Heart left ventricle (tissue), 16 donors: ENCODE results near the gene PLEKHG4. TPM values are rescaled to one million over a fixed set of nuclear protein-coding genes. Genes with fewer than 3 reads are reported as not detected.

Source experiments
- ATAC-seq, 4 donors: fragments of 200-7000 bp; cut with Tn5 transposase; one replicate each; pipeline ENCODE4 v1.9.1; 2020 to 2022; ENCODE audit warnings: moderate library complexity in 4 of 4, mild to moderate bottlenecking in 3 of 4, moderate number of reproducible peaks in 1 of 4
- DNase-seq, 5 donors: peaks; one replicate each; pipeline ENCODE4 v3.0.0-alpha.2; 2020
- H3K27ac ChIP-seq, 12 donors: fragments of 200-600 bp; sonication (generic) in 4 of 12; one replicate each; pipeline versions ENCODE4 v1.5.0 to v1.8.0; 2016 to 2022; ENCODE audit warnings: mild to moderate bottlenecking in 2 of 12
- H3K27me3 ChIP-seq, 9 donors: fragments of 200-600 bp; sonication (generic) in 2 of 9; one replicate each; pipeline versions ENCODE4 v1.5.1 to v1.8.0; 2016 to 2022; ENCODE audit warnings: mild to moderate bottlenecking in 3 of 9
- H3K36me3 ChIP-seq, 9 donors: fragments of 200-600 bp; sonication (generic) in 2 of 9; one replicate each; pipeline versions ENCODE4 v1.5.0 to v1.8.0; 2018 to 2022; ENCODE audit warnings: mild to moderate bottlenecking in 2 of 9
- H3K4me1 ChIP-seq, 12 donors: fragments of 200-600 bp; sonication (generic) in 4 of 12; one replicate each; pipeline versions ENCODE4 v1.5.0 to v1.8.0; 2016 to 2022; ENCODE audit warnings: mild to moderate bottlenecking in 3 of 12
- H3K4me3 ChIP-seq, 12 donors: fragments of 200-600 bp; sonication (generic) in 4 of 12; one replicate each; pipeline versions ENCODE4 v1.5.0 to v1.8.0; 2017 to 2022; ENCODE audit warnings: mild to moderate bottlenecking in 9 of 12, moderate library complexity in 4 of 12
- H3K9me3 ChIP-seq, 12 donors: fragments of 200-600 bp; sonication (generic) in 4 of 12; one replicate each; pipeline versions ENCODE4 v1.5.0 to v1.8.0; 2016 to 2022; ENCODE audit warnings: mild to moderate bottlenecking in 1 of 12
- POLR2A ChIP-seq, 2 donors: fragments of 450-650 bp; IDR thresholded peaks; one replicate each; pipeline ENCODE4 v1.6.1; 2017; ENCODE audit warnings: antibody characterized with exemption in 2 of 2, mild to moderate bottlenecking in 2 of 2, moderate library complexity in 2 of 2
- WGBS, 4 donors: extraction: QIAGEN DNeasy Blood & Tissue Kit in 2 of 4; methylation state at CpG; one replicate each; pipeline versions ENCODE4 v1.1.5 to v1.1.7; 2013 to 2018; 5-methylcytosine and 5-hydroxymethylcytosine counted together
- intact Hi-C, 10 donors: fragments of 100-400 bp; cut with DNase I; formaldehyde crosslinking; loops; one replicate each; pipeline versions ENCODE4 v1.11.1 to v1.14.2; 2022
- polyA plus RNA-seq, 2 donors: library from polyadenylated mRNA; stranded (reverse); fragments of 200-250 nt; gene quantifications; one replicate each; pipeline ENCODE4 v1.2.3, GENCODE V29; 2013
- total RNA-seq, 9 donors: library from RNA; depleted of rRNA in 2 of 9; stranded (reverse); fragments of >200 nt in 2 of 9; fragmentation: NEBNext Ultra II Directional in 3 of 9; extraction: Animal tissue kit (Norgen Biotek cat#: 25700) in 3 of 9; gene quantifications; one replicate each; pipeline versions ENCODE4 v1.1.0 to v1.2.4, GENCODE V29; 2016 to 2023
- TF ChIP-seq, protein P1 (sequence below), 12 donors: fragments of 200-600 bp; sonication (generic) in 4 of 12; IDR thresholded peaks; one replicate each; pipeline versions ENCODE4 v1.5.0 to v1.8.0; 2018 to 2022; ENCODE audit warnings: antibody characterized with exemption in 12 of 12, mild to moderate bottlenecking in 5 of 12
- donor health status: ischemic (EF 13 %, LVEDD 7.1; RV severe dilation, severe dysfunction).
- donor health status: healthy with polysubstance abuse.
- donor health status: DM: no; HTN: yes; CAD: no.
- donor health status: DM: no; HTN: no; CAD: no.
- donor health status: ischemic (EF 25% LVEDD 6.9; RV normal size, moderate dysfunction).
- donor health status: ischemic (EF 25% LVEDD 5.7; RV mildly dilated, moderate dysfunction).
- donor health status: healthy.
- donor health status: DM: yes; HTN: yes; CAD: no.
- donor health status: ischemic (EF 35%, LVEDD 5.7; RV mildly dilated, moderate dysfunction).
- donor health status: nonischemic (EF 11% LVEDD 7.7; RV severe dilation, severe dysfunction).
- donor health status: DM: yes; HTN: yes; CAD: no.
- donor health status: PGD.
- donor health status: ischemic (EF 29% LVEDD 5.4; RV normal size, mild dysfunction).
- donor health status: nonischemic (EF 23%, LVEDD 6.1; RV moderate dilation, normal function).

PLEKHG4 gene
- total and polyA plus RNA-seq, 11 donors, result 0.44 to 4.0 (median 1.2) TPM

DNA sequence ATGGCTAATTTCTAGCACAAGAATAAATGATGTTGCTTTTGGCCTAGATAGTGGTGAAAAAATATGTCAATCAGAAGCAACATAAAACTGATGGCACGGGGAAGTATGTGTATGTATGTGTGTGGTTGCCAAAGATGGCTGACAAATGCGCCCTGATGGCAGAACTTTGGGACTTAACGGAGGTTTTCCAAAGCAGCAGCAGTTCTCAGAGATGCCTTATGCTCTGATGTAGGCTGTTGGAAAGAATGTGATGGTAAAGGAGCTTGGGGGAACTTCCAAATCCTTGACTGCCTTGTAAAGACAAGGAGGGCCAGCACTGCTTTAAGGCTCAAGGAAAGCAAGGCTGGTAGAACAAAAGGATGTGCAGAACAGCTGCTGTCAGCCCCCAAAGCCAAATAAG is 31.2 kb downstream of the PLEKHG4 start:
- no peak overlapping the region for H3K27ac ChIP-seq
- ATAC-seq (no peak), DNase-seq (no peak)
- no peak overlapping the region for H3K4me3 ChIP-seq
- TF ChIP-seq, protein P1, sequence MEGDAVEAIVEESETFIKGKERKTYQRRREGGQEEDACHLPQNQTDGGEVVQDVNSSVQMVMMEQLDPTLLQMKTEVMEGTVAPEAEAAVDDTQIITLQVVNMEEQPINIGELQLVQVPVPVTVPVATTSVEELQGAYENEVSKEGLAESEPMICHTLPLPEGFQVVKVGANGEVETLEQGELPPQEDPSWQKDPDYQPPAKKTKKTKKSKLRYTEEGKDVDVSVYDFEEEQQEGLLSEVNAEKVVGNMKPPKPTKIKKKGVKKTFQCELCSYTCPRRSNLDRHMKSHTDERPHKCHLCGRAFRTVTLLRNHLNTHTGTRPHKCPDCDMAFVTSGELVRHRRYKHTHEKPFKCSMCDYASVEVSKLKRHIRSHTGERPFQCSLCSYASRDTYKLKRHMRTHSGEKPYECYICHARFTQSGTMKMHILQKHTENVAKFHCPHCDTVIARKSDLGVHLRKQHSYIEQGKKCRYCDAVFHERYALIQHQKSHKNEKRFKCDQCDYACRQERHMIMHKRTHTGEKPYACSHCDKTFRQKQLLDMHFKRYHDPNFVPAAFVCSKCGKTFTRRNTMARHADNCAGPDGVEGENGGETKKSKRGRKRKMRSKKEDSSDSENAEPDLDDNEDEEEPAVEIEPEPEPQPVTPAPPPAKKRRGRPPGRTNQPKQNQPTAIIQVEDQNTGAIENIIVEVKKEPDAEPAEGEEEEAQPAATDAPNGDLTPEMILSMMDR (IDR thresholded peaks at IDR 0.05), result no peak
- TF ChIP-seq POLR2A (IDR thresholded peaks at IDR 0.05), result no peak
- H3K9me3 ChIP-seq, result no peaks in the 10 kb centered on the region
- 90 to 96% (median 92%) methylated on average over 3 of the region's 3 CpGs for WGBS, 4 donors
- no peaks in the 10 kb centered on the region for H3K27me3 ChIP-seq
- intact Hi-C loops, result no loop called here
- H3K36me3 ChIP-seq, result no peaks in the 10 kb centered on the region
- peaks cover 0 to 9% (median 0%) of the 10 kb centered on the region in 12 donors for H3K4me1 ChIP-seq

DNA sequence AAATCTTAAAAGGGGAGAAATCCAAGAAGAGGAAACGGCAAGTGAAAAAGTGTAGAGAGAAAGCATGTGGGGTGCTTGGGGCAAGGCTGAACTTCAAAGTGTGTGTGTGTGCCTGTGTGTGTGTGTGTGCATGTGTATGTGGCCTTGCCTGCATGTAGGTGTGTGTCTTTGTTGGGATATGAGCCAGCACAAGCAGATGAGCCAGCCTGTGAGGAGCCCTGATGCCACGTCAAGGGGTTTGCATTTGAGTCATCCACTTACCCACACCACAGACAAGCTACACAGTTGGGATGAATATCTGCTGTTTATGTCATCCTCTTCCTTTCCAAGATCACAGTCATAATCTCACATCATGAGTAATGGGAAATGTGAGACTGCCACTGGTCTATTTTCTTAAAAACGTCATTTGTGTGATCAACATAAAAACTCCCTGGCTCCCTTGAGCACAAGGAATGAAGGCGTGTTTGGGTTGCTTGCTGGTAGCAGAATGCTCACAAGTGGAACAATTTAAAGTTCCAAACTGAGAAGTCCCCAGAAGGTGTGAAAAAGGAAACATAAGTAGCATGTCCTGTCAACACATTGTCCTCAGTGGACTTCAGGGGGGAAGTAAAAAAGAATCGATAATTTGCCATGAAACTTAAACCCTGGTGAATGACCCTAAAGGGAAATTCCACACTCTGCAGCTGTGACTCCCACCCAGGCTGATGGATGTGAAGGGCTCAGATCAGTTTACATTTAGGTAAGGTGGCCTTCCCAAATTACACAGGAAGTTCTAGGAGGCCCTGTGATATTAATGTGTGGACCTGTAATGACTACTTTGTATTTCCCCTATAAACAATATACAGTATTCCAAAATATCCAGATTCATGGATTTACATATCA is 32.5 kb downstream of the PLEKHG4 start:
- Histone ChIP-seq H3K4me1 (peaks cover 0 to 9% (median 0%) of the 10 kb centered on the region in 12 donors), H3K27ac (peak overlapping the region in 2 of 12 donors; percentile 24 to 46), H3K9me3 (no peaks in the 10 kb centered on the region), H3K27me3 (peaks cover 0 to 2% (median 0%) of the 10 kb centered on the region in 9 donors), H3K36me3 (no peaks in the 10 kb centered on the region), H3K4me3 (no peak overlapping the region)
- intact Hi-C loops, result no loop called here
- ATAC-seq (peak; percentile 68 to 94 (median 86)), DNase-seq (peak in 2 of 5 donors; percentile 37 to 50)
- 63 to 73% (median 67%) methylated on average over 5 of the region's 5 CpGs for WGBS, 4 donors
- TF ChIP-seq, protein P1 (IDR thresholded peaks at IDR 0.05), result no peak
- no peak for TF ChIP-seq POLR2A (IDR thresholded peaks at IDR 0.05)

DNA sequence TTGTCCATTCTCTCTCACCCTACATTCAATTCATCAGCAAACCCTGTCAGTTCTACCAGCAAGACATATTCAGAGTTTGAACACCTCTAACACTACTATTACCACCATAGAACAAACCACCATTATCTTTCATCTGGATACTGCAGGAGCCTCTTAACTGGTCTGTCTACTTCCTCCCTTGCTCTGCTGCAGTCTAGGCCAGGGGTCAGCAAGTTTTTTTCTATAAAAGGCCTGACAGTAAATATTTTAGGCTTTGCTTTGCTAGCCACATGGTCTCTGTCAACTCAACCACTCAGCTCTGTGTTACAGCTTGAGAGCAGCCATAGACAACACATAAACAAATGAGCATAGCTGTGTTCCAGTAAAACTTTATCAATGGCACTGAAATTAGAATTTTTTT is 33.4 kb downstream of the PLEKHG4 start:
- H3K27me3 ChIP-seq, result peaks cover 0 to 6% (median 0%) of the 10 kb centered on the region in 9 donors
- TF ChIP-seq, protein P1 (IDR thresholded peaks at IDR 0.05), result no peak
- TF ChIP-seq POLR2A (IDR thresholded peaks at IDR 0.05), result no peak
- peaks cover 0 to 9% (median 0%) of the 10 kb centered on the region in 12 donors for H3K4me1 ChIP-seq
- H3K4me3 ChIP-seq, result no peak overlapping the region
- ATAC-seq (no peak), DNase-seq (no peak)
- H3K9me3 ChIP-seq, result no peaks in the 10 kb centered on the region
- no peak overlapping the region for H3K27ac ChIP-seq
- intact Hi-C loops, result no loop called here
- no peaks in the 10 kb centered on the region for H3K36me3 ChIP-seq

DNA sequence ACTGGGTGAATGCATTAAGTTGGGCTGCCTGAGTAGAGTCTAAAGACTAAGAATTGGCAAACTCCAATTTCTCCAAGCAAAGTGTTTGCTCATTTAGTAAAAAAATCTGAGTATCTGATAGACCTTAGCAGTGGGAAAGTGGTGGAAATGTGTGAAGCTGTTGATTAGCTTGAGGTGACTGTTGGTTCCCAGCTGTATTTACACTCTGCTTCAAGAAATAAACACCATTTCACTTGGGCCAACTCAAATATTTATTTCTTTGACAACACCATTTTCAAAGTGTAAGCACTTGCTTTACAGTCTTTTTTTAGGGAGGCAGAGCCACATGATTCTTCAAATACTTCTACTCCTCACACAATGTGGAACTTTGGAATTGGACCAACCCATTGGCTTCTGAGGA is 38.5 kb downstream of the PLEKHG4 start:
- TF ChIP-seq, protein P1 (IDR thresholded peaks at IDR 0.05), result no peak
- no peaks in the 10 kb centered on the region for H3K36me3 ChIP-seq
- no peaks in the 10 kb centered on the region for H3K4me1 ChIP-seq
- no peak for DNase-seq
- H3K27me3 ChIP-seq, result peaks cover 0 to 52% (median 5%) of the 10 kb centered on the region in 9 donors
- intact Hi-C loops, result no loop called here
- H3K4me3 ChIP-seq, result no peak overlapping the region
- ATAC-seq, result no peak
- H3K27ac ChIP-seq, result no peak overlapping the region
- H3K9me3 ChIP-seq, result no peaks in the 10 kb centered on the region
